ENCODE measurements around the gene SLC6A17.

Gene SLC6A17

DNA sequence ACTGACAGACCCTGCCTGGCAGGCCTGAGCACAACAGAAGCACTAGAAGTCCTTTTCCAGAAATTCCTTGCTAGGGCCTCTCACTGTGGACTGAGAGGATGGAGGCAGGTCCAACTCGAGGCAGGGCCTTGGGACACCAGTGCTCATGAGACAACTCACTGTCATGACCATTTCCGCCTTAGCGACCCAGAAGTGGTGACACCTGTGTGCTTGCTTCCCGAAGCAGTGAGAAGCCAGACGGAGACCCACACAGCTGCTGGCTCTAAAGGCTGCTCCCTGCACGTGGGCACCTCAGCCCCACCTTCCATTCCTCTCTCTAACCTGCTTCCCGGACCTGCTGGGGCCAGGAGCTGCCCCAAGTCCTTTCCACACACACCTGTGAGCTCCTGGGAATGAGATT lies 92.9 kb downstream of the SLC6A17 start:
- DNase-seq, result no peak

DNA sequence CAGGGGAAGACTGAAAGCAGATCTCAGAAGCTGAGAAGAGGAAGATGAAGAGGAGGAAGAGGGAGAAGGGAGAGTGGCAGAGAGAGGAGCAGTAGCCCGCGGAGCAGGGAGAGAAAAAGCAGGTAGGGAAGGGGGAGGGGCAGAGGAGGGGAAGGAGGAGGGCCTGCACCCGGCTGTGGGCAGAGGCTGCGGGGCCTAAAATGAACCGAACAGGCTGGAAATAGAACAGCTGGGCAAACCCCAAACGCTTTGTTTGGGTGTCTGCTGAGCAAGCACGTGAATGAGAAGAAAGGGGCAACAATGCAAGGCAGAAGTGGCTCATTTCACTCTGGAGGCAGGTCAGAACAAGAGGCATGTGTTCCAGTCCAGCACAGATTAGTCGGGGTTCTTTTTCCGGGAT lies 93.3 kb downstream of the SLC6A17 start:
- DNase-seq, result no peak

DNA sequence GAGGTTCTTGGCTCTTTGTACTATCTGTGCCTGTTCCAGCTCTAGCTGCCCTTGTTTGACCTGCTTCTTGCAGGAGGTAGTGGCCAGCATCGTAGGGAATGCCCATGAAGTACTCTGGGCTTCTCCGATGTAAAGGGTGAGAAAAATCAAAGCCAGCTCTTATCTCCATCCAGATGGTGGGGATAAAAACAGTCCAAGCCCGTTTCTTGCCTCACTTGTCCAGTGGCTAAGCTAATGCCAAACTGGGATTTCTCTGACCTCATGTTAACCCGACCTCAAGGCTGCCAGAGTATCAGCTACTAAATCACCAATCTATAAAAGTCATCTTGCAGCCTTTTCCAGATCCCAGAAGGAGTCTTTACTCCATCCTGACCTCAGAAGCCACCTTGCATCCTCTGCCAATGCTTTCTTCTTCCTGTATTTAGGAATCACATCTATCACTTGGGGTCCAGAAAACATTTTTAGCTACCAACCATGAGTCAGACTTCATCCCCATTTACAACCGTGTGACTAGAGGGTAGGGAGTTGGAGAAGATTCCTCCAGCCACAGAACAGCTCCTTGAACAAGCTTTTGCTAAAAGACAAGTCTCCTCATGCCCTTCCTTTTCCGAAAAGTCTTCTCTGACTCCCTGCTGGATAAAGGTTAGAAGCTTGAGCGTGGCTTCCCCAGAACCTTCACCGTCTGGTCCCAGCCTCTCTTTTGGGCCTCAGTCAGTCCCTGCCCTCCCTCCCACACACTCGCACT lies 95.8 kb downstream of the SLC6A17 start:
- no peak for DNase-seq

DNA sequence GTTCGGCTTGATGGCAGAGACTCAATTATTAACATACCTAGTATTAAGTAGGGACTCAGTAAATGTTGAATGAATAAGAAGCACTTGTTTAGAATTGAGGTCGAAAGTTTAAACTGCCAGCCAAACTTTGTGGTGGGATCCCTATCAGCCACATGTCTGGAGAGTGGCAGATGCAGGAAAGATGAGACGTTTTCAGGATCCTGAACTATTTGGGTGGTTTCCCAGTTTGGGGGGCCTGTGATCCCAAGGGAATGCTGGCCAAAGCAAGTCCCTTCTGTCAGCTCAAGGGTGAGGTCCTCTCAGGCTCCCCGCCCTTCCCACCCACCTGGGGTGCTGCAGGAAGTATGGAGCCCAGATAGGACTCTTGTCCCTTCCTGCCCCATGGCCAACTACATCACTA lies 98.5 kb downstream of the SLC6A17 start:
- DNase-seq, result no peak

DNA sequence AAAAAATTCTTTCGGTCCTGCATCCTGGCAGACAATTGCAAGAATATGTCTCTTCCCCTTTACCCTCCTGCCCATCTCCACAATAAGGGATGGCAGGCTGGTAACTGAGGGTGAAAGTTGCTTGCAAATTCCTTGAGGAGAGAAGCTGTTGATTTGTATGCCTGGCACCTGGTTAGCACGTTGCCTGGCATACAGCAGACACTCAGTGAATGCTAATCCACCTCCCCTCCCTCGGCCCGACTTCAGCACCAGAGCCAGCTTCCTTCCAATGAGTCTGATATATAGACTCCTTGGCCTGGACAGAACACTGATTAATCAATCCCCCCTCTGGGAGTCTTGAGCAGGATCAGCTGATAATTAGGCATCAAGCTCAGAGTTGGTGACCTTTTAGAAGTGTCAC lies 99.0 kb downstream of the SLC6A17 start:
- DNase-seq, result no peak

DNA sequence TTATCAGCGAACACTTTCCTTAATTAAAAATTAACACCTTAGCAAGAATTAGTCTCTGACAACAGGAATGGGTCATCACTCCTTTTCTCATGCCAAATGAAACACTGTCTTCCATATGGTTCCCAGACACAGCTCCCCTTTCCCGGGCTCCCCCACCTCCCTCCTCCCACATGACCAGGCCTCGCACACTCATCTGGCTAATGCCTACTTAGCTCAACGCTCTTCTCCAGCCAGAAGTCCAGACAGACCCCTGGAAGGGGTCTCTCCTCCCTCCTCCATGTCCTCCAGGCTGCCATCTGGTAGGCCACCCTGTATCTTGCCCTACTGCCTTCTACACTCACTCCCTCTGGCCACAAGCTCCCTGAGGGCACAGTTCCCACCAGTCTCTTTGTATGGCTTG lies 99.7 kb downstream of the SLC6A17 start:
- DNase-seq, result no peak

DNA sequence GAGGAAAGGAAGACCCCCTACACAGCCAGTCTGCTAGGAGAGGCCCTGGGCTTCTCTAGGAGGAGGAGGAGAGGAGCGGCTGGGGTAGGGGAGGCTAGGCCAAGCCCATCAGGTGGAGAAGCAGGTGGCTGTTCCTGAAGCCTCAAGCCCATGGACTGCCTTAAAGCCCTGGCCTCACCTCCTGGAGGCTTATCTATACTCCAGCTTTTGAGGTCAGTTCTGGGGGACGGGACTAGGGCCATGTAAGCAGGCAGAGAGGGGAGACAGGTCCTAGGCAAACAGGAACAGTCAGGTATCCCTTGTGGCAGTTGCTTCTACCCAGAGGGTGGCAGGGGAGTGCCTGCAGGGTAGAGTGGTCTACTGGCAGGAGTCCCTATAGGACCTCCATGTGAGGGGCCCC lies 100.5 kb downstream of the SLC6A17 start:
- DNase-seq, result peak; percentile 3

Data from femur (tissue), 1 donor.